Central memory CD8-positive, alpha-beta T cell (primary cell): ENCODE results near the gene USP37.

Experiments
- ATAC-seq: fragments of 150-1000 bp; cut with Tn5 transposase; replicated peaks from 2 replicates; pipeline ENCODE4 v1.10.0; 2022; ENCODE audit warnings: mild to moderate bottlenecking, moderate FRiP score, moderate number of reproducible peaks; ENCODE audit not compliant: poor library complexity, severe bottlenecking; ENCODE audit errors: extremely low read depth
- DNase-seq, 2 donors: peaks; one replicate each; pipeline ENCODE4 v3.0.0; 2021; ENCODE audit warnings: low spot score in 2 of 2
- H3K27ac Mint-ChIP-seq: one replicate; pipeline ENCODE4 v1.8.0; 2022; ENCODE audit warnings: low read depth, mild to moderate bottlenecking, moderate library complexity, mixed read lengths
- H3K27me3 Mint-ChIP-seq: one replicate; pipeline ENCODE4 v1.8.0; 2022; ENCODE audit warnings: mixed read lengths
- H3K36me3 Mint-ChIP-seq: one replicate; pipeline ENCODE4 v1.8.0; 2022; ENCODE audit warnings: mild to moderate bottlenecking, moderate library complexity, mixed read lengths; ENCODE audit not compliant: insufficient read depth
- H3K4me1 Mint-ChIP-seq: one replicate; pipeline ENCODE4 v1.8.0; 2022; ENCODE audit warnings: mixed read lengths
- H3K4me3 Mint-ChIP-seq: one replicate; pipeline ENCODE4 v1.8.0; 2022; ENCODE audit warnings: mild to moderate bottlenecking, moderate library complexity, mixed read lengths
- H3K9me3 Mint-ChIP-seq: one replicate; pipeline ENCODE4 v1.8.0; 2022; ENCODE audit warnings: mixed read lengths

Gene USP37

GRCh38 chr2:218432676-218433365, 135.3 kb downstream of the USP37 start:
- DNase-seq (no peak), ATAC-seq (no peak)
- no peak overlapping the region for H3K27ac Mint-ChIP-seq
- H3K36me3 Mint-ChIP-seq = peaks cover under 1% of the 10 kb centered on the region
- peaks cover 7% of the 10 kb centered on the region for H3K4me1 Mint-ChIP-seq
- H3K4me3 Mint-ChIP-seq = no peak overlapping the region
- no peaks in the 10 kb centered on the region for H3K9me3 Mint-ChIP-seq
- H3K27me3 Mint-ChIP-seq = no peaks in the 10 kb centered on the region

DNA sequence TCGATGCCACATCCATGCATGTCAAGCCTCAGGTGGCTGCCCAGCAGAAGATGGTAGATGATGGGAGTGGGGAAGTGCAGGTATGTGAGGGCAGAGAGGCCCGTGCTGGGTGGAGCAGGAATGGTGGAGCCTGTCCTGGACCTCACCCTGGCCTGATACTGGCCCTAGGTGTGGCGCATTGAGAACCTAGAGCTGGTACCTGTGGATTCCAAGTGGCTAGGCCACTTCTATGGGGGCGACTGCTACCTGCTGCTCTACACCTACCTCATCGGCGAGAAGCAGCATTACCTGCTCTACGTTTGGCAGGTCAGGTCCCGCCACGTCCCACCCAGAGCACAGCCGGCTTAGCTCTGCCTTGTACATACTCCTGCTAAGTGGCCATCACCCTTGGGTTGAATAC, 136.3 kb downstream of the USP37 start:
- ATAC-seq (no peak), DNase-seq (no peak)
- Mint-ChIP-seq H3K9me3 (no peaks in the 10 kb centered on the region), H3K27me3 (no peaks in the 10 kb centered on the region), H3K36me3 (peaks cover 2% of the 10 kb centered on the region), H3K4me3 (no peak overlapping the region), H3K4me1 (peaks cover 7% of the 10 kb centered on the region), H3K27ac (no peak overlapping the region)

- Mint-ChIP-seq H3K9me3 (no peaks in the 10 kb centered on the region), H3K36me3 (peaks cover 2% of the 10 kb centered on the region), H3K4me3 (no peak overlapping the region), H3K27me3 (no peaks in the 10 kb centered on the region), H3K27ac (no peak overlapping the region), H3K4me1 (peaks cover 7% of the 10 kb centered on the region)
- DNase-seq = no peak
- no peak for ATAC-seq
Observed at GRCh38 chr2:218430721-218431120, 137.4 kb downstream of the USP37 start.

- DNase-seq = no peak
- H3K27me3 Mint-ChIP-seq = no peaks in the 10 kb centered on the region
- no peaks in the 10 kb centered on the region for H3K9me3 Mint-ChIP-seq
- H3K4me3 Mint-ChIP-seq = no peak overlapping the region
- no peak overlapping the region for H3K27ac Mint-ChIP-seq
- H3K36me3 Mint-ChIP-seq = peaks cover 2% of the 10 kb centered on the region
- peaks cover 7% of the 10 kb centered on the region for H3K4me1 Mint-ChIP-seq
- no peak for ATAC-seq
Observed at GRCh38 chr2:218429911-218430692, 138.0 kb downstream of the USP37 start.

GRCh38 chr2:218428846-218429558, 139.1 kb downstream of the USP37 start:
- Mint-ChIP-seq H3K27me3 (no peaks in the 10 kb centered on the region), H3K9me3 (no peaks in the 10 kb centered on the region), H3K27ac (no peak overlapping the region), H3K36me3 (peaks cover 2% of the 10 kb centered on the region), H3K4me3 (no peak overlapping the region), H3K4me1 (peaks cover 7% of the 10 kb centered on the region)
- ATAC-seq (no peak), DNase-seq (no peak)

DNA sequence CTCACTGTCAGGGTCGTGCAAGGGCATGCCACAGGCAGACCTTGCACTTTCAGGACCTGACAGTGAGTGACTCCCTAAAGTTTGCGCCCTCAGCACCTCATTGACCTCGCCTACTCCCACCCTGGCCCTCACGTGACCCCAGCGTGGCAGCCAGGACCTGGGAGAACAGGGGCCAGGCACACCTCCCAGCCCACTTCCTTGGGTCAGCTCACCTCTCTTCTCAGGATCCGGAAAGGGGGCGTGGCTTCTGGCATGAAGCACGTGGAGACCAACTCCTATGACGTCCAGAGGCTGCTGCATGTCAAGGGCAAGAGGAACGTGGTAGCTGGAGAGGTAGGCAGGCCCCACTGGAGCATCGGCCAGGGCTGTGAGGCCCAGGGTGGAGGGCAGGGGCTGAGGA, 140.4 kb downstream of the USP37 start:
- no peak for ATAC-seq

DNA sequence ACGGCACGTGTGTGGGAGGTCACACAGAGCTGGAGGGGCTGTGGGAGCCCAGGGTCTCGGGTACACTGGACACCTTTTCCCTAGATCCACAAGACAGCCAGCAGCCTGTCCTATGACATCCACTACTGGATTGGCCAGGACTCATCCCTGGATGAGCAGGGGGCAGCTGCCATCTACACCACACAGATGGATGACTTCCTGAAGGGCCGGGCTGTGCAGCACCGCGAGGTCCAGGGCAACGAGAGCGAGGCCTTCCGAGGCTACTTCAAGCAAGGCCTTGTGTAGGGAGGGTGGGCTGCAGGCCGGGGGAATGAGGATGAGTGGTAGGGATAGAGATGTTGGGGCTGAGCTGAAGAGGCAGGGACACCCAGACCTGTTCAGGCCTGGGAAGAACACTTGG, 142.6 kb downstream of the USP37 start:
- Mint-ChIP-seq H3K9me3 (no peaks in the 10 kb centered on the region), H3K27me3 (no peaks in the 10 kb centered on the region), H3K4me1 (peaks cover 7% of the 10 kb centered on the region), H3K4me3 (no peak overlapping the region), H3K27ac (no peak overlapping the region), H3K36me3 (peaks cover 2% of the 10 kb centered on the region)
- DNase-seq (no peak), ATAC-seq (no peak)

More for the DNA sequence above, 140.4 kb downstream of the USP37 start:
- no peak overlapping the region for H3K27ac Mint-ChIP-seq
- peaks cover 7% of the 10 kb centered on the region for H3K4me1 Mint-ChIP-seq
- H3K36me3 Mint-ChIP-seq = peaks cover 2% of the 10 kb centered on the region
- H3K9me3 Mint-ChIP-seq = no peaks in the 10 kb centered on the region
- no peak overlapping the region for H3K4me3 Mint-ChIP-seq
- no peaks in the 10 kb centered on the region for H3K27me3 Mint-ChIP-seq
- no peak for DNase-seq

GRCh38 chr2:218423584-218423983, 144.6 kb downstream of the USP37 start:
- H3K27me3 Mint-ChIP-seq = no peaks in the 10 kb centered on the region
- ATAC-seq = no peak
- DNase-seq = no peak
- no peaks in the 10 kb centered on the region for H3K9me3 Mint-ChIP-seq
- no peak overlapping the region for H3K27ac Mint-ChIP-seq
- H3K4me3 Mint-ChIP-seq = no peak overlapping the region
- H3K4me1 Mint-ChIP-seq = no peaks in the 10 kb centered on the region
- peaks cover 2% of the 10 kb centered on the region for H3K36me3 Mint-ChIP-seq

GRCh38 chr2:218422403-218423086, 145.6 kb downstream of the USP37 start:
- ATAC-seq (no peak), DNase-seq (no peak)
- H3K27me3 Mint-ChIP-seq = no peaks in the 10 kb centered on the region
- H3K9me3 Mint-ChIP-seq = no peaks in the 10 kb centered on the region
- H3K4me3 Mint-ChIP-seq = no peak overlapping the region
- H3K4me1 Mint-ChIP-seq = no peaks in the 10 kb centered on the region
- H3K36me3 Mint-ChIP-seq = no peaks in the 10 kb centered on the region
- no peak overlapping the region for H3K27ac Mint-ChIP-seq

GRCh38 chr2:218421027-218421426, 147.1 kb downstream of the USP37 start:
- Mint-ChIP-seq H3K27me3 (no peaks in the 10 kb centered on the region), H3K9me3 (no peaks in the 10 kb centered on the region), H3K36me3 (no peaks in the 10 kb centered on the region), H3K4me1 (no peaks in the 10 kb centered on the region), H3K4me3 (no peak overlapping the region), H3K27ac (no peak overlapping the region)
- no peak for DNase-seq
- ATAC-seq = no peak

DNA sequence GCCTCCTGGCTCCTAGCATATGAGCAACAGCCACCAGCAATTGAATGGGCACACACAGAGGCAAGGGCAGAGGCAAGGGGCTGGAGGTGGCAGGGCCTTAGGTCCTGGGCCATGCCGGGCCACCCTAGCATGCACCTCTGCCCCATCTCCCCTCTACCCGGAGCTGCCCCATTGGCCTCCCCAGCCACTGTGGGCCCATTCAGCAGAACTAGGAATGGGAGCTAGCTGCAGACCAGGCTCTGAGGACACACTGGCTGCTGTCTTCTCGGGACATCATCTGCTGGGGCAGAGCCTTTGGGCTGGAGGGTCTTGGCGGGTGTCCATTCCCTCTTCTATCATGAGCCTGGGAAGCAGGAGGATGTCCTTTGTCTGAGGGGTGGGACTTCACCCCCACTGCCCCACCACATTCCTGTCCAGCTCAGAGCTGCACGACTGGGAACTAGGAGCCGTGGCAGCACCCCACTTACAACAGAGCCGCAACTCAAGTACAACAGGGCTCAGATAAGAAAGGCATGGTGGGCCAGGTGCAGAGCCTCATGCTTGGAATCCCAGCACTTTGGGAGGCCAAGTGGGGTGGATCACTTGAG, 148.4 kb downstream of the USP37 start:
- H3K27ac Mint-ChIP-seq = no peak overlapping the region
- no peaks in the 10 kb centered on the region for H3K9me3 Mint-ChIP-seq
- H3K4me1 Mint-ChIP-seq = no peaks in the 10 kb centered on the region
- peaks cover 2% of the 10 kb centered on the region for H3K36me3 Mint-ChIP-seq
- ATAC-seq = no peak
- no peaks in the 10 kb centered on the region for H3K27me3 Mint-ChIP-seq
- no peak overlapping the region for H3K4me3 Mint-ChIP-seq
- no peak for DNase-seq
